Pulmonary artery endothelial cell (primary cell): ENCODE results near the gene SLC8B1. TPM values are rescaled to one million over a fixed set of nuclear protein-coding genes. Genes with fewer than 3 reads are reported as not detected.

ENCODE experiments used
- DNase-seq: peaks from one replicate; pipeline ENCODE4 v3.0.0-alpha.2; 2011; ENCODE audit warnings: low read depth, low spot score
- total RNA-seq: library from RNA; depleted of rRNA; stranded (reverse); fragments of >200 nt; gene quantifications from 2 replicates; pipeline ENCODE4 v1.2.3, GENCODE V29; 2014

Gene SLC8B1
- total RNA-seq, 1 donor from 2014 or later = 10.4 TPM

DNA sequence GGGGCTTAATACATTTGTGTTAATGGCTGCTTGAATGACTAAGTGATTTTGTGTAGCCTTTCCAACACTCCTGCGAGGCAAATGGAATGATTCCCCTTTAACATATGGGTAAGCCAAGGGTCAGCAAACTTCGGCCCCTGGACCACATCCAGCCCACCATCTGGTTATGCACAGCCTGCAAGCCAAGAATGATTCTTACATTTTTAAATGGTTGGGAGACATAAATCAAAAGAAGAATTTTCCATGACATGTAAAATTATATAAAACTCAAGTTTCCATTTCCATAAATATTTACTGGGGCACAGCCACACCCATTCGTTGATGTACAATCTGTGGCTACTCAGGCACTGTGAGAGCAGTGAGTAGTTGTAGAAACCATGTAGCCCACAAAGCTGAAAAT lies 9.0 kb downstream of the SLC8B1 start:
- no peak for DNase-seq

DNA sequence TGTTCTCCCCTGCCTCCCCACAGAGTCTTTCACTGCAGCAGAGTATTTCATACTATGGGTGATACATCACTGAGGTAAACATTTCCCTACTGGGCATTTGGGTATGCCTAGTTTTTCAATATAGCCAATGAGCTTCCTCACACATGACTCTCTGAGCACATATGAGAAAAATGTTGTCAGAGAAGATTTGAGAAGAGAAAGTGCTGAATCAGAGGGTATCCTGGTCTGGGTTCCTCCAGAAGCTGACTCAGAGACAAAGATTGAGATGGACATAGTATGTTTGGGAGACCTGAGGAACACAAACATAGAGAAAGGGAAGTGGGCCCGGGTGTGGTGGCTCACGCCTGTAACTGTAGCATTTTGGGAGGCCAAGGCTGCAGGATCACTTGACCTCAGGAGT lies 12.6 kb downstream of the SLC8B1 start:
- DNase-seq = no peak

DNA sequence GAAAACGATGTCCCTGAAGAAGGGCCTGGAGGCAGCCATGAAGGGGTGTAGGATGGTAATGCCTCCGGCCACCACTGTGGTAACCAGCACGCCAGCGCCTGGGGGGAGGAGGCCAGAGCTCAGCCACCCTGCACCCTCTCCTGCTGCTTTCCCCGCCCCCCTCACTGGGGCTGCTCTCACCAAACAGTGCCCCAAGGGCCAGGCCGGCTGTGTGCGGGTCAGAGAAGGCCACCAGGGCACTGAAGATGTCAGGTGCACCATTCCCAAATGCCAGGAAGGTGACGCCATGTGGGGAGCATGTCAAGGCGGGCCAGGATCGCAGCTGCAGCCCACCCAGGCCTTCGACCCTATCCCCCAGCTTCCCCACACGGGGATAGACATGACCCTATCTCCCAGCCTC lies 14.5 kb downstream of the SLC8B1 start:
- DNase-seq = no peak

DNA sequence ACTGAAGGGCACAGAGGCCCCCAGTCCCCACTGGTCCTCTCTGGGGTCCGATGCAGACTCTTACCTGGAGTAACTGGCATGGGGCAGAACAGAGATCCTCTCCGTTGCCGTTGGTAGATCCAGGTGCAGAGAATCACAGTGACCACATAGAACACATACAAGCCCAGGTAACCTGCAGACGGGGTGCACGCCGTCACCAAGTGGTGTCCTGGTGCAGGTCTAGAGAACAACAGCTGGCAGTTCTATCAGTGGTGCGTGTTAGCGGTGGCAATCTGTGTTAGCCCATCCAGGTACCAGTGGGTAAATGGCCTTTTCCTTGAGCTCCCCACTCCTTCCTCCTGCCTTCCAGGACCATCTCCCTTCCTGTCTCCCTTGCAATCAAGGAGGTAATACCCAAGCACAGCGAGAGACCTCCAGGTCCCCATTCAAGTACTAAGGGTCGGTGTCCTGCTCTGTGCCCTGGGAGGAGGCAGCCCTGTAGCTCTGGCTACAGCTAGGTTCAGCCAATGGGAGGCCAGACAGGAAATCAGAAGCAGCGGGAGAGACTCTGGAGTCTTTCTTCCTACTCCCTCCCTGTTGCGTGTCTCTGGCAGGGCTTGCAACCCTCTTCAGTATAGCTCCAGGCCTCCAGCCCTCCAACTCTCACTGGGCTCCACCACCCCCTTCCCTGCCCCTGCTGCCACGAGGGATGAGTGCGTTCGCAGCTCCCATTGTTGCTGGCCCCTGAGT lies 15.8 kb downstream of the SLC8B1 start:
- no peak for DNase-seq

DNA sequence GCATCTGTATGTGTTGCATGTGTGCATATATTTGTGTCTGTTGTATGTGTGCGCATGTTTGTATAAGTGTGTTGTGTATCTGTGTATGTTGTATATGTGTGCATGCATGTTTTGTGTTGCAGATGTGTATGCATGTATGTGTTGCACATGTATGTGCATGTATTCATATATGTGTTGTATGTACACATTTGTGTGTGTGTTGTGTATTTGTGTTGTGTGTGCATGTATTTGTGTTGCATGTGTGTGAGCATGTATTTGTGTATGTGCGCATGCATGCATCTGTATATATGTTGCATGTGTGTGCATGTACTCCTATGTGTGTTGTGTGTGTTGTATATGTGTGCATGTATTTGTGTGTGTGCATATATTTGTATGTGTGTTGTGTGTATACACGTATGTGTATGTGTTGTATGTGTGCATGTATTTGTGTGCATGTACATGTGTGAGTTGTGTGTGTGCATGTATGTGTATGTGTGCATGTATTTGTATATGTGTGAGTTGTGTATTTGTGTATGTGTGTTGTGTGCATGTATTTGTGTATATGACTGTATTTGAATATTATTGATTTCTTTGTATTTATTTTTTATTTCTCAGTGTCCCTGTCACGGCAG lies 16.8 kb downstream of the SLC8B1 start:
- no peak for DNase-seq

DNA sequence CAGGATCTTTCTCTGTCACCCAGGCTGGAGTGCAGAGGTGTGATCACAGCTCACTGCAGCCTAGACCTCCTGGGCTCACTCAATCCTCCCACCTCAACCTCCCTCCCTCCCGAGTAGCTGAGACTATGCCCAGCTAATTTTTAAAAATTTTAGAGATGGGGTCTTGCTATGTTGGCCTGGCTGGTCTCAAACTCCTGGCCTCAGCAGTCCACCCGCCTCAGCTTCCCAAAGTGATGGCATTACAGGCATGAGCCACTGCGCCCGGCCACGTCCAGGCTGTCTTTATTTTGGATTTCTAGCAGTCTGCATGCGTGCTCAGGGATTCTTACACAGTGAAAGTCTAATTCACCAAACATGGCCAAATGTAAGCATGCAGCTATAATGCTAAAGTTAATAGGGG lies 17.8 kb downstream of the SLC8B1 start:
- no peak for DNase-seq

DNA sequence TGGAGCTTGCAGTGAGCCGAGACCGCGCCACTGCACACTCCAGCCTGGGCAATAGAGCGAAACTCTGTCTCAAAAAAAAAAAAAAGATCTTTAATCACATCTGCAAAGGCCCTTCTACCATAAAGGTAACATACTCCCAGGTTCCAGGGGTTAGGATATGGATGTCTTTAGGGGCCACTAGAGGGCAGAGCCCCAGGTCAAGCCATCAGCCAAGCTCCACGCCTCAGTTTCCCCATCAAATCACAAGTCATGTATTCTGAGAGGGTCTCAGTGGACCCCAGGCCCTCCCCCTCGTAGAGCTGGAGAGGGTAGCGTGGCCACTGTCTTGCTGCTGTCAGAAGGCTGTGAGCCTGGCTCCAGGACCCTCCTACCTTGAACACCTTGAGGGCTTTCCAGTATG lies 18.8 kb downstream of the SLC8B1 start:
- no peak for DNase-seq

DNA sequence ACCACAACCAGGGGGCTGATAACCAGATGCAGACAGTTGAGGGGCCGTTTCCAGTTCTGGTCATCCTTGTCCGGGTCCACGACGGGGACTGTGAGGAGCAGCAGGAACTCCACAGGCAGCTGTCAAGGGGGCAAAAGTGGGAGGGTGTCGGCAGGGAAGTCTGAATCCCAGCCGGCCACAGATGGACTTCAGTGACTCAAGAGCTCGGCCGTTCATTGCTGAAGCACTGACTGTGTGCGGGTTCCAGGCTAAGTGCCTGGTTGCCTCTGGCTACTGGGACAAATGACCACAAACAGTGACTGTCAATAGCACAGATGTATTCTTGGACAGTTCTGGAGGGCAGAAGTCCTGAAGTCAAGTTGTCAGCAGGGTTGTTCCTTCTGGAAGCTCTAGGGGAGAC lies 19.6 kb downstream of the SLC8B1 start:
- DNase-seq = no peak

DNA sequence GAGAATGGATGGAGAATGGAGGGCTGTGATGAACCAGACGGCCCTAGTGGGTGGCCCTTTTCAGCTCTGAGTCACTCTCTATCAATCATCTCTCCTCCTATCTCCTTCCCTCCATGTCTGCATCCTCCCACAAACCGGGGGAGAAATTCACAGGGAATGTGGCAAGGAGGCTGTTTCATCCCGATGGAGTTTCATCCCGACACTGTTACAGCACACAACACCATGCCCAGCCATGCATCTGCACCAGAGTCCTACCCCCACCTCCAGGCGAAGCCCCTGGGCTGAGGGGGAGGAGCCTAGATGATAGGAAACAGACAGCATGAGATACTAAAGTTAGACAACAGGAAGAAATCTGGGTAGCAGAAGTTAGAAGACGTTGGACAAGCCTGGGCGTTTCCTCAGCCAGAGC lies 20.8 kb downstream of the SLC8B1 start:
- DNase-seq = no peak

DNA sequence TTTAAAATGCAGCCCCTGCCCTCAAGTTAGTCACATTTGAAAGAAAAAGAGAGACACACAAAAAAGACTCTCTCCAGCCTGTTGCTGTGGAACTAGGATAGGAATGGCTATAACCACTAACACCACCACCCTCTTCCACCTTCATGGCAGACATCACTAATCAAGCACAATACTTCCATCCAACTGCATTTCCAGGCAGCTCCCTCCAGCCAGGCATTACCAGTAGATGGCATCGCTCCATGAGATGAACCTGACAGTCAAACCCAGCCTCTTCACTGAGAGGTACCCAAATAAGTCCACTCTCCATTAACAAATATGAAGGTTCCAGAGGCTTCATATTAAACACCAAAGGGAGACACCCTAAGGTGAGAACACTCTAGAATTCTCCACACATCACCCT lies 24.4 kb downstream of the SLC8B1 start:
- DNase-seq = no peak

DNA sequence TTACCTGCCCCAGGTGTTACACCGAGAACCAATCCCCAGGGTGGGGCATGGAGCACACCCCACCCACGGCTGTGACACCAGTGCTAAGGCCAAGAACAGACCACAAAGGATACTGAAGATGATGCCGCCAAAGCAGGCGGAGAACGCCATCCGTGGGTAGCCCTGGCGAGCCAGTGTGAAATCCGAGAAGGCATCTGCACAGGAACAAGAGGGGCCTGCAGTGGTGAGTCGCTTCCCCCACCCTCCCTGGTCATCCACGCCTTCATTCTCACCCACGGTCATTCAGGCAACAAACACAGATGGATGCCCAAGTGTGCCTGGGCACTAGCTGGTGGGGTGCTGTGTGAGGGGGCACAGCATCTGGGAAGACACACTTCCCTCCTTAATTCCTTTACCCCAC lies 28.5 kb downstream of the SLC8B1 start:
- DNase-seq = no peak

DNA sequence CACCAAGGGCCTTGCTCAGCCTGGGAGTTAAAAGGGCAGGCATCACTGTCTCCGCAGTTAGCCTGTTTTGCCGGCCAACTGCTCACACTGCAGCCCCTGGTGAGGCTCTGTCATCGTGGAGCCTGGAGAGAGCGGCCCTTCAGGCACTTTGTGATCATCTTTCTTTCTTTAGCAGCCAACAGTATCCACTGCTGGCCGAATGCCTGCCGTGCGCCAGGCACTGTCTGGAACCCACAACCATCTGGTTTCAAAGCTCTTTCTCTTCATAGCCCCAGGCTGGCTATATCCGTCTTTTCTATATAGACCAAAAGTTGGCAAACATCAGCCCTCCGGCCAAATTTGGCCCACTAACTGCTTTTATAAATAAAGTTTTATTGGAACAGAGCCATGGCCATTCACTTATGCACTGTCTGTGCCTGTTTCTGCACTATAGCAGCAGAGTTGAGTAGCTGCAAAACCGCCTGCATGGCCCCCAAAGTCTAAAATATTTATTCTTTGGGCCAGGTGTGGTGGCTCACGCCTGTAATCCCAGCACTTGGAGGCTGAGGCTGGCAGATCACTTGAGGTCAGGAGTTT lies 29.5 kb downstream of the SLC8B1 start:
- no peak for DNase-seq

DNA sequence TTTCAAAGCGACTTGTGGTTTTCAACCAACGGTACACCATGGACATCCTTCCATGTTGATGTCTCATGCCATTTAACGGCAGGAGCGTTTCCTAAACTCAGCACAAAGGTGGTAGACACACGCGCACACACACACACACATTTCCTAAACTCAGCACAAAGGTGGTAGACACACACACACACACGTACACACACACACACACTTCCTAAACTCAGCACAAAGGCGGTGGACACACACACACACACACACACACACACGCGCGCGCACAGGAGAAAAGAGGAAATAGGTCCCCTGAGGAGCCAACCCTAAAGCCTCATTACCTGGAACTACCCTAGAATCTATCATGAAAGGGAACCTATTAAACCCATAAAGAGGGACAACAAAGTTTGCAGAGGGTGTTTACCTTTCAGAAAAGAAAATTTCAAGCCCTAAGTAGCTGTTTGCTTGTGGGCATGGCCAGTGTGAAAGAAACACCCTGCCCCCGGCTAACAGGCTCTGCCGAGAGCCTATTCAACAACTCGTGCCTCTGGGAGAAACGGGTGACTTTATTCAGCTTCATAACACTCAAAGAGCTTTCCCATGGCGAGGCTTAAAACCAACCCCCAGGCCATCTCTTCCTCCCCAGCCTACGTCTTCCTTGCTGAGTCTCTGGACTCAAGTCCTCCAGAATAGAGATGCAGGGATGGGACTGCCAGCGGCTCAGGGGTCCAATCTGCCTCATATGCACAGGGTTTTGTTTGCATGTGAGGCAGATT lies 31.8 kb downstream of the SLC8B1 start:
- no peak for DNase-seq

DNA sequence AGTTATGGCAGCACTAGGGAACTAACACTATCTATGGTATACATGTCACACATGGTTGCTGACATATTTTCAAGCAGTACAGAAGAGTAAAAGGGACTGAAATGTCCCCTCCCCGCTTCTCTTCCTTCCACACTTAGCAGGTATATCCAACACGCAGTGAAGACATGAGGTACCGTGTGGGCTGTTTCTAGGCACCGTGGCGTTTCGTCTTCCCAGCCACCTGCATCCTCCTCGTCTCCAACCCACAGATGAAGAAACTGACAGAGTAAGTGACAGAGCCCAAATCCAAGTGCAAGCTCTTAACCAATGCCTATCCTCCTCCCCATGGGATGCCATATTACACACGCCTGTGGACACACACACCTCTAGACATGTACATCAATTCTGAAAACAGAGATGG lies 32.4 kb downstream of the SLC8B1 start:
- DNase-seq = no peak

DNA sequence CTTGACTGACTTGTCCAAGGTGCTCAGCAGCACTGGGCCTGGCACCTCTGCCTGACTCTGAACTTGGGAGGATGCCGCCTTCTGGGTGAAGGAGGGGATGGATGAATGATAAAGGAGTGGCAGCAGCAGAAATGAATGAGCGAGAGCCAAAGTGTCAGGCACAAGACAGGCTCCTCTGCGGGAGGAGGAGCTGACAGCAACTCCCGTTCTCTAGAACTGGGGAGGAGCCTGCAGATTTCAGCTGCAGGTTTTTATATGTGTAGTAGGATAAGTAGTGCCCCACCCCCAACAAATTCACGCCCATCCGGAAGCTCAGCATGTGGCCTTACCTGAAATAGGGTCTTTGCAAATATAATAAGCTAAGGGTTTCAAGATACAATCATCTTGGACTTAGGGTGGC lies 33.1 kb downstream of the SLC8B1 start:
- no peak for DNase-seq

DNA sequence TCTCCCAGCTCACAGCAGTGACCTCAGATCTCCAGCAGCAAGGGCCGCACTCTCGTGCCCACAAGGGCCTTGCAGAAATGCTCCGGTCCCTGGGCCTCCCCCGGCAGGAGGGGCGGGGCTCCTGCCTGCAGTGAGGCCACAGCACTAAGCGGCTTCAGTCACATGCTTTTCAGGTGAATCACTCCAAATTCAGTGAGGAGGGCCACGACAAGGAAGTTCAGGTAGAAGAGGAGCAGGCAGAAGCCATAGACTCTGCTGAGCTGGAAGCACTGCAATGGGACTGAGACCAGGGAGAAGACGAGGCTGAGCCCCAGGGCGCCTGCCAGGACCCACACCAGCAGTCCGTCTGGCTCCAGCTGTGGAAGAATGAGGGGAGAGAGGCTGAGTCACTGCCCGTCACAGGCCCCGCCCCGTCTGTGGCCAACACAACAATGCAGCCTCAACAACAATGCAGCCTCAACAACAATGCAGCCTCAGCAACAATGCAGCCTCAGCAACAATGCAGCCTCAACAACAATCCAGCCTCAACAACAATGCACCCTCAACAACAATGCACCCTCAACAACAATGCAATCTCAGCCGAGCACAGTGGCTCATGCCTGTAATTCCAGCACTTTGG lies 35.2 kb downstream of the SLC8B1 start:
- peak; percentile 41 for DNase-seq

DNA sequence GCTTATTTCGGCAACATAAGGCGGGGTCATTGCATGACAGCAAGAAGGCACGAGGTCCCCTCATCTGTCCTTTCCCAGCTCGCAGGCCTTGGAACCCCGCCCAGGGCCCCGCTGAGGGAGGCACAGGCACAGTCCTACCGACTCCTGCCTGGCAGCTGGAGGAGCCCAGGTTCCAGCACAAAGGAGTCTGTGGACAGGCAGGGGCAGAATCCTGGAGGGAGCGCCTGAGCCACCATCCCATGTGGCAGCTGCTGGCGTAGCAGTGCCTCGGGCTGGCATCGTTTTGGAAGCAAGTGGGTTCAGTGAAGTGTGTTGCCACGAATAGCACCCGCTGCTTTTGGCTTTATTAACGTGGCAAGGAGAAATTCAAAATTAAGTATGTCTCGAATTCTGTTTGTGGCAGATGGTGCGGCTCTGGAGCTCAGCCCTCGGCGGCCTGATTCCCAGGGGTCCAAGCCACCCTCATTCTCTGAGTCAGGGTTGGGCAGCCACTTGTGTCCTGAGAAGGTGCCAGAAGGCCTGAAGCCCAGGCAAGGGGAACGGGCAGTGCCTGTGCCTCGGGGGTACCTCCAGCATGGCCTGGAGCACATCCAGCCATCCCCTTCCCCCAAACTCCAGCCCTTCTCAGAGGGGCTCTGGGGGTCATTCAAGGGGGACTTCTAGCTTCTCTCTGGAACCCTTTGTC lies 35.9 kb downstream of the SLC8B1 start:
- DNase-seq = no peak

DNA sequence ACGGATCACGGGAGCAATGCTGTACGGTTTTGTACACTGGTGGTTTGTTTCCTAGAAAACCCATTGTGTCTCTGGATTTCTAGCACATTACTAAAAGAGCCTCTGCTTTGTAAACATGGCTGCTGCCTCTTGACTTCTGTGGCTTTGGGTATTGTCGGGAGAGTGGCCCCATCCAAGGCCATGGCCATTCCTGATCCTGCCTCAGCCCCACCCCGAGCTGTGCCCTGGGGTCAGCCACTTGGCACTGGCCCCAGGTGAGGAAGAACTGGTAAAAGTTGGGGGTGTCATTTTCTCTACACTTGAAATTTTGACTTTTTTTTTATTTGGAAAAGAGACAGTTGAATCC lies 36.5 kb downstream of the SLC8B1 start:
- DNase-seq = no peak

DNA sequence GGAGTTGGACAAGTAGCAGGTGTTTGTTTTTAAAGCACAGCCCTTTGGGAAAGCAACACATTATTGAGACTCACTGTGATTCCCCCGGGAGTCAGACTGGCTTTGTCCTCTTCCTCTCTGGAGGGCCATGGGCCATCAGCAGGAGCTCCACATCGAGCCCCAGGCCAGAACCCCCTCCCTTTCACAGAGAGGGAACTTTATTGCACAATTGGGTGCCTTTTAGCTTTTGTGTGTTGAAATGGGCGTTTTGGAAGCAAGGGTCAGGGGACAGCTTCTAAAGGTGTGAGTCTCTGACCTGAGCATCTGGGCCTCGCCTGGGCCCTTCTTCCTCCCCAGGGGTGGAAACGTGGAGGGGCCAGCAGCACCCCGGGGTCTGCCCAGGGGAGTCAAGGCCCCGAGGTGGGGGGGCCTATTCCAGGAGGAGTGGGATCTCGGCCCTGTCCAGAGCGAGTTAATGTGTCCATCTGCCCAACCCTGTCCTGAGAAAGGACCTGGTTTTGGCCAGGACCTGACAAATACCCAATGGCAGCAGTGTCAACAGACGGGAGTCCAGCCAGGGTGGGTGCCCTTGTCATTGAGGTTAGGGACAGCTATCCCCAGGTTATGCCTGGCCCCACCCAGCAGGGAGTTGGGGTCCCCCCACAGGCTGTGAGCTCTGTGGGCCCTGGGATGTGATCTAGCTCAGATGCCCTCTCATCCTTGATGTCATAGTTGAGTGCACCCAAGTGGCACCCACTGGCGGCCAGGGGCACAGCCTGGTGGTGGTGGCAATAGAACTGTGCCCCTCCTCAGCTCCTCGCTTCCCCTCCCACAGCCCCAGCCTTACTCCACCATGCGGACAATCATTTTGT lies 37.1 kb downstream of the SLC8B1 start:
- no peak for DNase-seq

DNA sequence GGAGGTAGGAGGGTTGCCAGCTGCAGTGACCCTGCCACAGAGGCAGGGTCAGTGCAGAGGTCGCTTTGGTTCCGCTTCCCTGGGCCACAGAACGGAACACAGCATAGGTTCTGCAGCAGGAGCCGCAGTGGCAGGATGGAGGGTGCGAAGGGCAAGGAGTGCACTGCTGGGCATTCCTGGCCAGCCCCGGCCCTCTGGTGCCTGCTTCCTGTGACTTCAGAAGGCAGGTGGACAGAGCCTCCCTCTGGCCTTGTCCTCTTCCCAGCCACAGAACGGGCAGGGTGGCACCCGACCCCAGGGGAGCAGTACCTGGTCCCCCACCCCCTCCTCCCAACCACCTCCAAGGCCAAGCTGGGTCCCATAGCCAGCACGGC lies 37.7 kb downstream of the SLC8B1 start:
- DNase-seq = no peak
